ENCODE results near the gene TBC1D22B. TPM values are rescaled to one million over a fixed set of nuclear protein-coding genes. Genes with fewer than 3 reads are reported as not detected.

TBC1D22B gene
- polyA plus RNA-seq, 1 of the 3 experiments (the other 2 are of a cell fraction): 5.3 TPM

DNA sequence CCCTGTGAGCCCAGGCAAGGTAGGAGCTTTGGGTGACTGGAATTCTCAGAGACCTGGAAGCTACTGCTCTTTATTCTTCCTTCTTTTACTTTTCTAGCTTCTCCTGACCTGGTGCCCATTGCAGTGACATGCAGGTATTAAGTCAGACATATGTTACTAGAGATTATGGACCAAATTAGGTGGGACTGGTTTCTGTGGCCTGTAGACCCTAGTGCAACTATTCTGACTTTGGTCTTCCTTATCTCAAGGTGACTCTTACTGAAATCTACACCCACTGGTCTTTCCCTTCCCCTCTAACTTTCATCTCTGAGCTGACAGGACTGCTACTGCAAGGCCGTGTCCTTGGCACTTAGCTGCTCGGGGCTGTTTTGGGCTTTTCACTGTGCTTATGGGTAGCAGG, 24.8 kb downstream of the TBC1D22B start:
- Histone ChIP-seq H3K36me3 (replicated peaks in 1 of 2; ENCODE audit: control insufficient read depth in 1 of 2, insufficient read depth in 2 of 2, low read length in 1 of 2) (peaks cover 15 to 46% of the 10 kb centered on the region in 2 experiments), H3K9me3 (no peaks in the 10 kb centered on the region), H3K9ac (no peak overlapping the region), H4K20me1 (ENCODE audit: insufficient read depth) (no peaks in the 10 kb centered on the region), H3F3A (replicated peaks; ENCODE audit: insufficient read depth) (no peaks in the 10 kb centered on the region), H3K27ac (ENCODE audit: low read depth in 2 of 2, low read length in 1 of 2) (no peak overlapping the region), H3K9me2 (no peaks in the 10 kb centered on the region), H3K79me2 (ENCODE audit: insufficient read depth) (peaks cover 6% of the 10 kb centered on the region; the same call in 1 of the 2 replicates), H3K27me3 (ENCODE audit: insufficient read depth) (no peaks in the 10 kb centered on the region), H3K4me2 (no peak overlapping the region), H3K4me1 (ENCODE audit: control insufficient read depth in 1 of 2, insufficient read depth in 2 of 2, low read depth in 1 of 2, low read length in 1 of 2) (no peaks in the 10 kb centered on the region; a peak in 1 of 4 replicates), H2AFZ (ENCODE audit: low read depth) (no peak overlapping the region), H3K4me3 (ENCODE audit: low read depth in 2 of 2, low read length in 1 of 2) (no peak overlapping the region)
- ChIA-PET CTCF (no interaction called here), POLR2A (no interaction called here)
- 80% methylated on average over 1 of the region's 2 CpGs for whole genome bisulfite sequencing (ENCODE audit: low lambda C conversion rate)
- TF ChIP-seq FOXJ3 (CRISPR knock-in tag; IDR thresholded peaks at IDR 0.05) (no peak), SMC3 (IDR thresholded peaks at IDR 0.05; ENCODE audit: low read depth, low read length) (no peak), ELF1 (IDR thresholded peaks at IDR 0.05) (no peak), NFIC (IDR thresholded peaks at IDR 0.05; ENCODE audit: borderline replicate concordance) (no peak)
- TF ChIP-seq, protein P1, sequence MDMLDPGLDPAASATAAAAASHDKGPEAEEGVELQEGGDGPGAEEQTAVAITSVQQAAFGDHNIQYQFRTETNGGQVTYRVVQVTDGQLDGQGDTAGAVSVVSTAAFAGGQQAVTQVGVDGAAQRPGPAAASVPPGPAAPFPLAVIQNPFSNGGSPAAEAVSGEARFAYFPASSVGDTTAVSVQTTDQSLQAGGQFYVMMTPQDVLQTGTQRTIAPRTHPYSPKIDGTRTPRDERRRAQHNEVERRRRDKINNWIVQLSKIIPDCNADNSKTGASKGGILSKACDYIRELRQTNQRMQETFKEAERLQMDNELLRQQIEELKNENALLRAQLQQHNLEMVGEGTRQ (IDR thresholded peaks at IDR 0.05; ENCODE audit: borderline replicate concordance, low read depth, low read length): no peak
- TF ChIP-seq, protein P2, sequence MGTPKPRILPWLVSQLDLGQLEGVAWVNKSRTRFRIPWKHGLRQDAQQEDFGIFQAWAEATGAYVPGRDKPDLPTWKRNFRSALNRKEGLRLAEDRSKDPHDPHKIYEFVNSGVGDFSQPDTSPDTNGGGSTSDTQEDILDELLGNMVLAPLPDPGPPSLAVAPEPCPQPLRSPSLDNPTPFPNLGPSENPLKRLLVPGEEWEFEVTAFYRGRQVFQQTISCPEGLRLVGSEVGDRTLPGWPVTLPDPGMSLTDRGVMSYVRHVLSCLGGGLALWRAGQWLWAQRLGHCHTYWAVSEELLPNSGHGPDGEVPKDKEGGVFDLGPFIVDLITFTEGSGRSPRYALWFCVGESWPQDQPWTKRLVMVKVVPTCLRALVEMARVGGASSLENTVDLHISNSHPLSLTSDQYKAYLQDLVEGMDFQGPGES (IDR thresholded peaks at IDR 0.05; ENCODE audit: low read depth, low read length): no peak
- TF ChIP-seq, protein P3, sequence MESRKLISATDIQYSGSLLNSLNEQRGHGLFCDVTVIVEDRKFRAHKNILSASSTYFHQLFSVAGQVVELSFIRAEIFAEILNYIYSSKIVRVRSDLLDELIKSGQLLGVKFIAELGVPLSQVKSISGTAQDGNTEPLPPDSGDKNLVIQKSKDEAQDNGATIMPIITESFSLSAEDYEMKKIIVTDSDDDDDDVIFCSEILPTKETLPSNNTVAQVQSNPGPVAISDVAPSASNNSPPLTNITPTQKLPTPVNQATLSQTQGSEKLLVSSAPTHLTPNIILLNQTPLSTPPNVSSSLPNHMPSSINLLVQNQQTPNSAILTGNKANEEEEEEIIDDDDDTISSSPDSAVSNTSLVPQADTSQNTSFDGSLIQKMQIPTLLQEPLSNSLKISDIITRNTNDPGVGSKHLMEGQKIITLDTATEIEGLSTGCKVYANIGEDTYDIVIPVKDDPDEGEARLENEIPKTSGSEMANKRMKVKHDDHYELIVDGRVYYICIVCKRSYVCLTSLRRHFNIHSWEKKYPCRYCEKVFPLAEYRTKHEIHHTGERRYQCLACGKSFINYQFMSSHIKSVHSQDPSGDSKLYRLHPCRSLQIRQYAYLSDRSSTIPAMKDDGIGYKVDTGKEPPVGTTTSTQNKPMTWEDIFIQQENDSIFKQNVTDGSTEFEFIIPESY (IDR thresholded peaks at IDR 0.05; ENCODE audit: borderline replicate concordance, low read depth): no peak
- no peak for DNase-seq

DNA sequence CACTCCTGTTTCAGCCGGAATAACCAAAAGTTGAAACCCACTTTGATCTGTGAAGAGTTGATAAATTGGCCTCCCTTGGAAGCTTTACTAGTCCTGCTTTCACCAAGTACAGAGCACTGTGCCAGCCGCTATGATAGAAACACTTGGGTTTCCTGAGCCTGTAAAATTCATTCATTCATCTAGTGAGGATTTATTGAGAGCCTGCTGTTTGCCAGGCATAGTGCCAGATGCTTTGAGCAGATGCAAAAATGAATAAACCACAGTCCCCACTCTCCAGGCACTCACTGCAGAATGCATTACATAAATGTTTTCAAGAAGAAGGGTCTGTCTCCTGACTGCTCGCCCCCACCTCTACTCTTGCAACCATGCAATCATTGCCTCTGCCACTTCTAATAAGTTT, 25.7 kb downstream of the TBC1D22B start:
- Histone ChIP-seq H3K27me3 (ENCODE audit: insufficient read depth) (no peaks in the 10 kb centered on the region), H2AFZ (ENCODE audit: low read depth) (no peak overlapping the region), H3K9me3 (no peaks in the 10 kb centered on the region), H3K27ac (ENCODE audit: low read depth in 2 of 2, low read length in 1 of 2) (no peak overlapping the region), H3K4me1 (ENCODE audit: control insufficient read depth in 1 of 2, insufficient read depth in 2 of 2, low read depth in 1 of 2, low read length in 1 of 2) (no peaks in the 10 kb centered on the region; a peak in 1 of 4 replicates), H3K79me2 (ENCODE audit: insufficient read depth) (peaks cover 6% of the 10 kb centered on the region; the same call in 1 of the 2 replicates), H3K4me3 (ENCODE audit: low read depth in 2 of 2, low read length in 1 of 2) (no peak overlapping the region), H3F3A (replicated peaks; ENCODE audit: insufficient read depth) (no peaks in the 10 kb centered on the region), H3K9me2 (no peaks in the 10 kb centered on the region), H3K9ac (no peak overlapping the region), H3K36me3 (replicated peaks in 1 of 2; ENCODE audit: control insufficient read depth in 1 of 2, insufficient read depth in 2 of 2, low read length in 1 of 2) (peaks cover 18 to 47% of the 10 kb centered on the region in 2 experiments), H3K4me2 (no peak overlapping the region), H4K20me1 (ENCODE audit: insufficient read depth) (no peaks in the 10 kb centered on the region)
- CTCF ChIA-PET: interaction anchor here (0.9 kb wide), 1 partner anchor 10 kb away, joined by 3 read pairs; no protein-coding TSS in a partner anchor
- 70% methylated on average over 3 of the region's 3 CpGs for WGBS (ENCODE audit: low lambda C conversion rate)
- DNase-seq: no peak
- TF ChIP-seq EZH2phosphoT487 (IDR thresholded peaks at IDR 0.05; ENCODE audit: borderline replicate concordance, low read depth) (no peak), SMC3 (IDR thresholded peaks at IDR 0.05; ENCODE audit: low read depth, low read length) (no peak), POLR2AphosphoS5 (IDR thresholded peaks at IDR 0.05; ENCODE audit: low read depth, low read length) (no peak), TCF12 (IDR thresholded peaks at IDR 0.05) (no peak), NRF1 (IDR thresholded peaks at IDR 0.05; ENCODE audit: low read depth, low read length) (no peak), RCOR1 (IDR thresholded peaks at IDR 0.05; ENCODE audit: low read length) (no peak)
- TF ChIP-seq, protein P4, sequence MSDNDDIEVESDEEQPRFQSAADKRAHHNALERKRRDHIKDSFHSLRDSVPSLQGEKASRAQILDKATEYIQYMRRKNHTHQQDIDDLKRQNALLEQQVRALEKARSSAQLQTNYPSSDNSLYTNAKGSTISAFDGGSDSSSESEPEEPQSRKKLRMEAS (IDR thresholded peaks at IDR 0.05; ENCODE audit: low read depth): no peak
- POLR2A ChIA-PET: no interaction called here
